Left lung (tissue), 10 donors: ENCODE data around the gene CCBE1. TPM values are rescaled to one million over a fixed set of nuclear protein-coding genes. Genes with fewer than 3 reads are reported as not detected.

Experiments used
- ATAC-seq: fragments of 200-7000 bp; cut with Tn5 transposase; one replicate; pipeline ENCODE4 v1.9.1; 2020; ENCODE audit warnings: moderate library complexity
- DNase-seq, 4 donors: peaks; one replicate each; pipeline ENCODE4 v3.0.0-alpha.2; 2013 to 2020
- H3K27ac ChIP-seq, 2 donors: fragments of 200-600 bp; sonication (generic) in 1 of 2; one replicate each; pipeline versions ENCODE4 v1.5.0 to v1.8.0; 2020 to 2021
- H3K27me3 ChIP-seq, 2 donors: fragments of 200-600 bp; sonication (generic) in 1 of 2; one replicate each; pipeline versions ENCODE4 v1.5.0 to v1.8.0; 2020 to 2021
- H3K36me3 ChIP-seq, 2 donors: fragments of 200-600 bp; sonication (generic) in 1 of 2; one replicate each; pipeline versions ENCODE4 v1.5.0 to v1.8.0; 2020 to 2021
- H3K4me1 ChIP-seq, 2 donors: fragments of 200-600 bp; one replicate each; pipeline ENCODE4 v1.8.0; 2021
- H3K4me3 ChIP-seq, 2 donors: fragments of 200-600 bp; sonication (generic) in 1 of 2; one replicate each; pipeline versions ENCODE4 v1.5.0 to v1.8.0; 2020 to 2021; ENCODE audit warnings: mild to moderate bottlenecking in 1 of 2
- H3K9me3 ChIP-seq, 2 donors: fragments of 200-600 bp; sonication (generic) in 1 of 2; one replicate each; pipeline versions ENCODE4 v1.5.0 to v1.8.0; 2020 to 2021
- CTCF ChIP-seq, 2 donors: fragments of 200-600 bp; sonication (generic) in 1 of 2; IDR thresholded peaks; one replicate each; pipeline versions ENCODE4 v1.5.0 to v1.8.0; 2021; ENCODE audit warnings: antibody characterized with exemption in 2 of 2
- intact Hi-C, 2 donors: fragments of 100-400 bp; cut with DNase I; formaldehyde crosslinking; loops; one replicate each; pipeline versions ENCODE4 v1.11.2 to v1.14.2; 2022
- polyA plus RNA-seq, 6 donors: library from polyadenylated mRNA; unstranded; fragments of 120-200 nt; gene quantifications; one replicate each; pipeline ENCODE4 v1.2.1, GENCODE V29; 2013; ENCODE audit not compliant: insufficient read length in 6 of 6
- total RNA-seq, 2 donors: library from RNA; stranded (reverse); fragmentation: NEBNext Ultra II Directional; extraction: Animal tissue kit (Norgen Biotek cat#: 25700); gene quantifications; one replicate each; pipeline ENCODE4 v1.2.1, GENCODE V29; 2021
- donor health status: DM: no; HTN: yes; CAD: no.
- donor health status: DM: no; HTN: no; CAD: no.

The CCBE1 gene
- total and polyA plus RNA-seq, 8 donors = 16.0 to 96.5 (median 84.1) TPM

GRCh38 chr18:59663096-59663495 lies 34.1 kb downstream of the CCBE1 start:
- H3K27ac ChIP-seq = no peak overlapping the region
- no peak for TF ChIP-seq CTCF (IDR thresholded peaks at IDR 0.05)
- H3K36me3 ChIP-seq = no peaks in the 10 kb centered on the region
- H3K4me1 ChIP-seq = no peaks in the 10 kb centered on the region
- ATAC-seq = no peak
- H3K4me3 ChIP-seq = no peak overlapping the region
- intact Hi-C loops = no loop called here
- no peak for DNase-seq
- no peaks in the 10 kb centered on the region for H3K27me3 ChIP-seq
- no peaks in the 10 kb centered on the region for H3K9me3 ChIP-seq

DNA sequence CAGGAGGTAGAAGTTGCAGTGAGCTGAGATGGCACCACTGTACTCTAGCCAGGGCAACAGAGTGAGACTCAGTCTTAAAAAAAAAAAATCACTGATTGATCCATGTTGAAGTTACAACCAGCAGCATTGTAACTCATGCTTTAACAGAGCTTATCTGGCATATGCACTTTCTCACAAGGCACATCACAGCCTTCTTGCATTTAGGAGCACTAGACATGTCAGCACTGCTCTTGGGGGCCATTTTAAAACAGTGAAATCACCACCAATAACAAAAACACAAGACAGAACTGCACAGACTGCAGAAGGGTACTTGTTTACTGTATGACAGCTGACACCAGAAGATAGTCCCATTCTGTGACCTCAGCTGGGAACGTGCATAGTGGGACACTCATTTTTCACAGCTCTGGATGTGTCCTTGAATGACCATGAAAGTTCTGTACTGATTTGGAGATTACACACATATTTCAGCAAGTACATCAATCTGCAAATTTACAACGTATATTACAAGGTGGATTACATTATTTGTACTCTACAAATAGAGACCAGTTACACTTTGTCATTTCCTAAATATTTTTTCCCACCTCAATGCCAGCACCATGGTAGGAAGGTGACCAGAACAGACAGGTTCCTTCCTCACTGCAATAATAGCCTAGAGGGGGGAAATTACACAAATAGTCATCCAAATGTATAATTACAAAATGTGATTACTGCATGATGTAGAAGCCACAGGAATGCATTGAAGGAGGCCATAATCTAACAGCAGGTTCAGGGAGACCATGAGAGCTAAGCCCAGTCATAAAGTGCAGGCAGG lies 35.1 kb downstream of the CCBE1 start:
- Histone ChIP-seq H3K27me3 (no peaks in the 10 kb centered on the region), H3K27ac (no peak overlapping the region), H3K4me3 (no peak overlapping the region), H3K36me3 (no peaks in the 10 kb centered on the region), H3K4me1 (no peaks in the 10 kb centered on the region), H3K9me3 (no peaks in the 10 kb centered on the region)
- ATAC-seq (no peak), DNase-seq (no peak)
- no peak for TF ChIP-seq CTCF (IDR thresholded peaks at IDR 0.05)
- intact Hi-C loops = no loop called here

- ATAC-seq (no peak), DNase-seq (peak in 1 of 4 donors; percentile 75)
- Histone ChIP-seq H3K4me1 (no peaks in the 10 kb centered on the region), H3K36me3 (no peaks in the 10 kb centered on the region), H3K9me3 (no peaks in the 10 kb centered on the region), H3K27me3 (no peaks in the 10 kb centered on the region), H3K4me3 (no peak overlapping the region), H3K27ac (peak overlapping the region in 1 of 2 donors; percentile 68)
- intact Hi-C loops = no loop called here
- no peak for TF ChIP-seq CTCF (IDR thresholded peaks at IDR 0.05)
Observed at GRCh38 chr18:59660786-59661743, 36.2 kb downstream of the CCBE1 start.

DNA sequence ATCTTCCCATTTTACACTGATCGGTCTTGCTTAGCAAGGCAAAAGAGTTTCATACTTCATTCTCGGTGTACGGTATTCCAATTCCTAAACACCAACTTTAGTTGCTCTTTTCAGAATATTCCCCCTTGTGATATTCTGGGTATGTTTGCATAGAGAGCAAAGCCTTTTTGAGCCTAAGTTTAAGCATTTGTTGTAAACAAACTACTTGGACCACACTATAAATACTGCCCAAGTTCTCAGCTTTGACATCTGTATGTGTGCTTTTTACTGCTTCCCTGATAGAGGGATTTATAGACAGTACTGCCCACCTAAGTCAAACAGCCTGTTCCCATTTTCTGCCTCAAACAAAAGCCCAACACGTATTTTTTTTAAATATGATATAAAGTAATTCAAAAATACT lies 36.9 kb downstream of the CCBE1 start:
- Histone ChIP-seq H3K4me1 (no peaks in the 10 kb centered on the region), H3K9me3 (no peaks in the 10 kb centered on the region), H3K27me3 (no peaks in the 10 kb centered on the region), H3K27ac (peak overlapping the region in 1 of 2 donors; percentile 68), H3K4me3 (no peak overlapping the region), H3K36me3 (no peaks in the 10 kb centered on the region)
- TF ChIP-seq CTCF (IDR thresholded peaks at IDR 0.05) = no peak
- no peak for ATAC-seq
- no peak for DNase-seq
- intact Hi-C loops = no loop called here
